A549 (cell line): ENCODE data around the gene TMEM52B. TPM values are rescaled to one million over a fixed set of nuclear protein-coding genes. Genes with fewer than 3 reads are reported as not detected.

Source experiments
- ATAC-seq, 2 experiments: fragments of 200-7000 bp in 1 of 2; fragments of >200 bp in 1 of 2; cut with Nextera tagmentation in 1 of 2; cut with Tn5 transposase in 1 of 2; 3 replicates each; pipeline versions ENCODE4 v1.8.0 to v1.9.1; 2018 to 2020; ENCODE audit warnings: mild to moderate bottlenecking in 1 of 2, moderate library complexity in 1 of 2
- CTCF ChIA-PET: fragments of 300-600 bp; sonication (Branson Sonifier 250); formaldehyde crosslinking; extraction: SDS; loops from one replicate; lab custom pipeline; 2021; ENCODE audit warnings: antibody characterized with exemption, inconsistent platforms; lab: Yijun Ruan, JAX
- POLR2A ChIA-PET: fragments of 350-600 bp; formaldehyde crosslinking; extraction: SDS; loops from one replicate; lab custom pipeline; 2021; ENCODE audit warnings: antibody characterized with exemption, inconsistent platforms; lab: Yijun Ruan, JAX
- DNase-seq, 2 experiments: peaks; one replicate each; pipeline versions ENCODE4 v3.0.0 to v3.0.0-alpha.2; 2011 to 2016; ENCODE audit warnings: low read depth in 1 of 2, low spot score in 1 of 2
- FAIRE-seq: peaks from 2 replicates; lab custom pipeline; 2011; peaks lifted over from hg19 to GRCh38; lab: Jason Lieb, UNC
- H3K27ac ChIP-seq, 2 experiments: fragments of >200 bp; sonication (Bioruptor Twin); formaldehyde crosslinking; 3 replicates each; pipeline ENCODE4 v1.5.1; 2016 to 2017
- H3K4me1 ChIP-seq: fragments of >200 bp; sonication (Bioruptor Twin); formaldehyde crosslinking; 3 replicates; pipeline ENCODE4 v1.6.1; 2016
- H3K4me2 ChIP-seq: fragments of >200 bp; sonication (Bioruptor Twin); formaldehyde crosslinking; 3 replicates; pipeline ENCODE4 v1.6.1; 2016
- H3K4me3 ChIP-seq: fragments of >200 bp; sonication (Bioruptor Twin); formaldehyde crosslinking; 3 replicates; pipeline ENCODE4 v1.5.1; 2016
- H3K9me3 ChIP-seq: fragments of >200 bp; sonication (Bioruptor Twin); formaldehyde crosslinking; 3 replicates; pipeline ENCODE4 v1.6.1; 2016
- CBX2 ChIP-seq: fragments of 200-600 bp; sonication (generic); IDR thresholded peaks from 2 replicates; pipeline ENCODE4 v1.6.1; 2016; ENCODE audit warnings: low read depth, mild to moderate bottlenecking, borderline replicate concordance
- CBX8 ChIP-seq: fragments of 200-600 bp; sonication (generic); IDR thresholded peaks from 2 replicates; pipeline ENCODE4 v1.6.1; 2016
- CEBPB ChIP-seq, 2 experiments: fragments of >200 bp in 1 of 2; sonication (Bioruptor Twin) in 1 of 2; formaldehyde crosslinking in 1 of 2; IDR thresholded peaks; 2 replicates each; pipeline ENCODE4 v1.6.1; 2012 to 2016
- EHMT2 ChIP-seq: fragments of 200-600 bp; sonication (generic); IDR thresholded peaks from 2 replicates; pipeline ENCODE4 v1.6.1; 2016; ENCODE audit warnings: antibody characterized with exemption, low read depth, mild to moderate bottlenecking, moderate library complexity
- ELK1 ChIP-seq: fragments of 150-350 bp; IDR thresholded peaks from 2 replicates; pipeline ENCODE4 v1.6.1; 2014; ENCODE audit warnings: low read depth, mild to moderate bottlenecking, low read length
- FOXS1 ChIP-seq: fragments of 250-450 bp; sonication (Bioruptor Pico); IDR thresholded peaks from 2 replicates; pipeline ENCODE4 v1.5.0; 2020; ENCODE audit warnings: mild to moderate bottlenecking, moderate library complexity
- HDAC2 ChIP-seq: fragments of 200-600 bp; sonication (generic); IDR thresholded peaks from 2 replicates; pipeline ENCODE4 v1.6.1; 2016
- HES2 ChIP-seq: fragments of >200 bp; sonication (Bioruptor Twin); formaldehyde crosslinking; IDR thresholded peaks from 2 replicates; pipeline ENCODE4 v1.6.1; 2016
- HMGXB4 ChIP-seq: fragments of 250-450 bp; sonication (Bioruptor Pico); IDR thresholded peaks from 2 replicates; pipeline ENCODE4 v1.5.0; 2021; ENCODE audit warnings: mild to moderate bottlenecking, moderate library complexity, borderline replicate concordance
- HOXA7 ChIP-seq: fragments of 250-450 bp; sonication (Bioruptor Pico); IDR thresholded peaks from 2 replicates; pipeline ENCODE4 v1.5.0; 2020; ENCODE audit warnings: mild to moderate bottlenecking, moderate library complexity
- JUN ChIP-seq, 2 experiments: fragments of >200 bp; sonication (Bioruptor Twin); formaldehyde crosslinking; IDR thresholded peaks; 2 replicates in 1 of 2; 3 replicates in 1 of 2; pipeline ENCODE4 v1.6.1; 2016 to 2017
- KDM1A ChIP-seq: fragments of 200-600 bp; sonication (generic); IDR thresholded peaks from 2 replicates; pipeline ENCODE4 v1.6.1; 2016; ENCODE audit warnings: low read depth, mild to moderate bottlenecking
- MYC ChIP-seq: IDR thresholded peaks from 2 replicates; pipeline ENCODE4 v1.6.1; 2012; ENCODE audit warnings: mild to moderate bottlenecking, inconsistent platforms, low read length, improper control_type of control experiment, borderline replicate concordance
- PBX3 ChIP-seq: IDR thresholded peaks from 2 replicates; pipeline ENCODE4 v1.6.1; 2012
- POLR2A ChIP-seq: IDR thresholded peaks from 2 replicates; pipeline ENCODE4 v1.6.1; 2012; ENCODE audit warnings: mild to moderate bottlenecking, low read length
- POLR2AphosphoS2 ChIP-seq: conservative IDR thresholded peaks from 2 replicates; pipeline ENCODE4 v1.6.1; 2012; ENCODE audit warnings: low read length, improper control_type of control experiment, inconsistent platforms
- RAD21 ChIP-seq, 2 experiments: fragments of >200 bp in 1 of 2; sonication (Bioruptor Twin) in 1 of 2; formaldehyde crosslinking in 1 of 2; IDR thresholded peaks in 1 of 2; conservative IDR thresholded peaks in 1 of 2; 2 replicates in 1 of 2; 3 replicates in 1 of 2; pipeline ENCODE4 v1.6.1; 2012 to 2018; ENCODE audit warnings: inconsistent platforms in 1 of 2
- REST ChIP-seq: fragments of 200-600 bp; sonication (generic); IDR thresholded peaks from 2 replicates; pipeline ENCODE4 v1.6.1; 2016; ENCODE audit warnings: antibody characterized with exemption, mild to moderate bottlenecking, moderate library complexity
- SREBF2 ChIP-seq: fragments of 450-650 bp; IDR thresholded peaks from 2 replicates; pipeline ENCODE4 v1.6.1; 2014; ENCODE audit warnings: mild to moderate bottlenecking, moderate library complexity
- TFCP2L1 ChIP-seq: fragments of 250-450 bp; sonication (Bioruptor Pico); IDR thresholded peaks from 2 replicates; pipeline ENCODE4 v1.5.0; 2021; ENCODE audit warnings: mild to moderate bottlenecking
- ZC3H11A ChIP-seq: fragments of 450-650 bp; IDR thresholded peaks from 2 replicates; pipeline ENCODE4 v1.6.1; 2014; ENCODE audit warnings: antibody characterized with exemption, mild to moderate bottlenecking
- ZNF302 ChIP-seq: fragments of 250-450 bp; sonication (Bioruptor Pico); IDR thresholded peaks from 2 replicates; pipeline ENCODE4 v1.9.0; 2021; ENCODE audit warnings: inconsistent platforms, mild to moderate bottlenecking, moderate library complexity
- ZSCAN20 ChIP-seq: fragments of 250-450 bp; sonication (Bioruptor Pico); IDR thresholded peaks from 2 replicates; pipeline ENCODE4 v1.8.0; 2022; ENCODE audit warnings: mild to moderate bottlenecking, moderate library complexity
- WGBS: methylation state at CpG from one replicate; pipeline ENCODE4 v1.1.6; 2017; ENCODE audit errors: missing lambda C conversion rate; 5-methylcytosine and 5-hydroxymethylcytosine counted together
- polyA plus RNA-seq, 4 experiments: library from polyadenylated mRNA; depleted of rRNA in 3 of 4; stranded (reverse); fragments of >200 nt; fragmentation: RNase III in 1 of 4; extraction: RNeasy Plus Mini Kit Qiagen cat#74134 plus additional on column Dnase treatment in 1 of 4; gene quantifications; 2 replicates in 3 of 4; 3 replicates in 1 of 4; pipeline ENCODE4 v1.2.3, GENCODE V29; 2011 to 2017

TMEM52B gene
- polyA plus RNA-seq, 2 of the 4 experiments (the other 2 are of a cell fraction), result 0.08 to 0.39 TPM

GRCh38 chr12:10159280-10159679 is 19.6 kb upstream of the TMEM52B start (continued):
- TF ChIP-seq PBX3, result no peak

GRCh38 chr12:10160617-10161385 is 18.0 kb upstream of the TMEM52B start:
- H3K4me1 ChIP-seq, result no peaks in the 10 kb centered on the region
- no peak for TF ChIP-seq CEBPB (IDR thresholded peaks at IDR 0.05)
- TF ChIP-seq REST, result no peak
- TF ChIP-seq FOXS1, result no peak
- no peak for TF ChIP-seq EHMT2
- no peak for TF ChIP-seq CBX8
- no peak for TF ChIP-seq CBX2
- no peak for TF ChIP-seq HDAC2
- no peak for TF ChIP-seq SREBF2
- TF ChIP-seq HES2, result no peak
- TF ChIP-seq HMGXB4 (CRISPR knock-in tag), result no peak
- no peak for TF ChIP-seq POLR2AphosphoS2
- no peak for TF ChIP-seq PBX3
- no peak for TF ChIP-seq ZNF302 (CRISPR knock-in tag)
- TF ChIP-seq RAD21 (conservative IDR thresholded peaks at IDR 0.05 in 1 of 2, IDR thresholded peaks at IDR 0.05 in 1 of 2), result no peak
- no peak for TF ChIP-seq KDM1A
- no peak overlapping the region for H3K27ac ChIP-seq
- ChIA-PET CTCF (interaction anchor here (1.0 to 2.1 kb wide), 4 partner anchors 8 to 30 kb away, joined by 3 to 9 read pairs (median 4); no protein-coding TSS in a partner anchor), POLR2A (no interaction called here)
- no peak for ATAC-seq
- no peak overlapping the region for H3K4me2 ChIP-seq
- FAIRE-seq, result no peak
- no peak overlapping the region for H3K4me3 ChIP-seq
- no peaks in the 10 kb centered on the region for H3K9me3 ChIP-seq
- no peak for DNase-seq
- WGBS, result 75% methylated on average over 7 of the region's 7 CpGs

GRCh38 chr12:10163084-10163483 is 15.7 kb upstream of the TMEM52B start:
- Histone ChIP-seq H3K4me1 (no peaks in the 10 kb centered on the region), H3K4me2 (no peak overlapping the region), H3K9me3 (no peaks in the 10 kb centered on the region), H3K4me3 (no peak overlapping the region), H3K27ac (no peak overlapping the region)
- 37% methylated on average over 3 of the region's 3 CpGs for WGBS
- no peak for FAIRE-seq
- ChIA-PET POLR2A (no interaction called here), CTCF (interaction anchor here (0.7 to 2.2 kb wide), 2 partner anchors 10 to 1287 kb away, joined by 3 to 7 read pairs; no protein-coding TSS in a partner anchor)
- ATAC-seq, result no peak
- no peak for DNase-seq
- no peak for TF ChIP-seq POLR2A
- TF ChIP-seq ZC3H11A, result no peak
- no peak for TF ChIP-seq HOXA7 (CRISPR knock-in tag)
- no peak for TF ChIP-seq ELK1
- no peak for TF ChIP-seq MYC
- TF ChIP-seq ZSCAN20, result no peak
- no peak for TF ChIP-seq HMGXB4 (CRISPR knock-in tag)
- no peak for TF ChIP-seq TFCP2L1 (CRISPR knock-in tag)
- TF ChIP-seq EHMT2, result no peak
- TF ChIP-seq JUN (IDR thresholded peaks at IDR 0.05), result no peak
- TF ChIP-seq CBX2, result no peak
- no peak for TF ChIP-seq CBX8
